COLO668 (cell line): ENCODE measurements around the gene SPTSSB.

Source experiments
- DNase-seq: peaks from one replicate; lab custom pipeline; 2025; ENCODE audit not compliant: unreplicated experiment; lab: John Stamatoyannopoulos, UW

Gene SPTSSB

GRCh38 chr3:161342629-161343028 is 28.7 kb downstream of the SPTSSB start:
- DNase-seq = no peak

- DNase-seq = no peak
Measured at GRCh38 chr3:161339517-161340500, 31.5 kb downstream of the SPTSSB start.

- DNase-seq = no peak
Measured at GRCh38 chr3:161337311-161337710, 34.0 kb downstream of the SPTSSB start.

- DNase-seq = no peak
Measured at GRCh38 chr3:161336661-161337060, 34.7 kb downstream of the SPTSSB start.

GRCh38 chr3:161333696-161334095 is 37.6 kb downstream of the SPTSSB start:
- no peak for DNase-seq

- DNase-seq = no peak
Measured at GRCh38 chr3:161332792-161333191, 38.5 kb downstream of the SPTSSB start.

- no peak for DNase-seq
Measured at GRCh38 chr3:161325059-161325458, 46.3 kb downstream of the SPTSSB start.

GRCh38 chr3:161323926-161324621 is 47.2 kb downstream of the SPTSSB start:
- DNase-seq = no peak

GRCh38 chr3:161322781-161323568 is 48.3 kb downstream of the SPTSSB start:
- DNase-seq = no peak

GRCh38 chr3:161320837-161321236 is 50.5 kb downstream of the SPTSSB start:
- no peak for DNase-seq

GRCh38 chr3:161319867-161320266 is 51.5 kb downstream of the SPTSSB start:
- DNase-seq = no peak

- no peak for DNase-seq
Measured at GRCh38 chr3:161317077-161317476, 54.2 kb downstream of the SPTSSB start.

GRCh38 chr3:161316006-161316689 is 55.2 kb downstream of the SPTSSB start:
- no peak for DNase-seq

- DNase-seq = no peak
Measured at GRCh38 chr3:161314836-161315395, 56.4 kb downstream of the SPTSSB start.

GRCh38 chr3:161310649-161311423 is 60.5 kb downstream of the SPTSSB start:
- DNase-seq = no peak

GRCh38 chr3:161305095-161305991 is 66.0 kb downstream of the SPTSSB start:
- no peak for DNase-seq

- DNase-seq = no peak
Measured at GRCh38 chr3:161296814-161297213, 74.5 kb downstream of the SPTSSB start.

GRCh38 chr3:161295325-161295724 is 76.0 kb downstream of the SPTSSB start:
- DNase-seq = no peak
